Suprapubic skin (tissue), 4 donors: Measurements from ENCODE around the gene CPSF7.

Experiments
- CTCF ChIP-seq, 2 donors: fragments of 200-600 bp in 1 of 2; fragments of 450-650 bp in 1 of 2; sonication (generic) in 1 of 2; IDR thresholded peaks; one replicate each; pipeline ENCODE4 v1.5.1; 2016 to 2019; ENCODE audit warnings: antibody characterized with exemption in 2 of 2, mild to moderate bottlenecking in 1 of 2, moderate library complexity in 1 of 2
- POLR2A ChIP-seq, 2 donors: fragments of 450-650 bp; IDR thresholded peaks; one replicate each; pipeline ENCODE4 v1.6.1; 2017; ENCODE audit warnings: antibody characterized with exemption in 2 of 2, mild to moderate bottlenecking in 2 of 2, moderate library complexity in 2 of 2
- POLR2AphosphoS5 ChIP-seq, 3 donors: sonication (generic); formaldehyde crosslinking; IDR thresholded peaks; one replicate each; pipeline ENCODE4 v1.6.1; 2017; ENCODE audit warnings: antibody characterized with exemption in 3 of 3

GRCh38 chr11:61429691-61430582 is at the start of gene CPSF7, which contains the start of gene SDHAF2:
- TF ChIP-seq POLR2A (IDR thresholded peaks at IDR 0.05) = peak; percentile 20 to 85
- TF ChIP-seq POLR2AphosphoS5 (IDR thresholded peaks at IDR 0.05) = peak; percentile 45 to 88 (median 81)
- TF ChIP-seq CTCF (IDR thresholded peaks at IDR 0.05) = no peak
